SU-DHL-6 (cell line): Measurements from ENCODE around the gene TNMD.

Experiments
- EZH2phosphoT487 ChIP-seq: fragments of 200-600 bp; sonication (generic), shearing (Covaris generic); conservative IDR thresholded peaks from 2 replicates; pipeline ENCODE4 v1.6.1; 2018; ENCODE audit warnings: mild to moderate bottlenecking, antibody characterized with exemption, low read length, moderate library complexity, mixed read lengths
- TF ChIP-seq, protein P1 (sequence below): fragments of 200-600 bp; sonication (generic); IDR thresholded peaks from one replicate; pipeline ENCODE4 v1.5.1; 2017; ENCODE audit warnings: antibody characterized with exemption, mild to moderate bottlenecking, low read length, moderate library complexity; ENCODE audit not compliant: insufficient read depth, poor library complexity, severe bottlenecking

- TF ChIP-seq, protein P1, sequence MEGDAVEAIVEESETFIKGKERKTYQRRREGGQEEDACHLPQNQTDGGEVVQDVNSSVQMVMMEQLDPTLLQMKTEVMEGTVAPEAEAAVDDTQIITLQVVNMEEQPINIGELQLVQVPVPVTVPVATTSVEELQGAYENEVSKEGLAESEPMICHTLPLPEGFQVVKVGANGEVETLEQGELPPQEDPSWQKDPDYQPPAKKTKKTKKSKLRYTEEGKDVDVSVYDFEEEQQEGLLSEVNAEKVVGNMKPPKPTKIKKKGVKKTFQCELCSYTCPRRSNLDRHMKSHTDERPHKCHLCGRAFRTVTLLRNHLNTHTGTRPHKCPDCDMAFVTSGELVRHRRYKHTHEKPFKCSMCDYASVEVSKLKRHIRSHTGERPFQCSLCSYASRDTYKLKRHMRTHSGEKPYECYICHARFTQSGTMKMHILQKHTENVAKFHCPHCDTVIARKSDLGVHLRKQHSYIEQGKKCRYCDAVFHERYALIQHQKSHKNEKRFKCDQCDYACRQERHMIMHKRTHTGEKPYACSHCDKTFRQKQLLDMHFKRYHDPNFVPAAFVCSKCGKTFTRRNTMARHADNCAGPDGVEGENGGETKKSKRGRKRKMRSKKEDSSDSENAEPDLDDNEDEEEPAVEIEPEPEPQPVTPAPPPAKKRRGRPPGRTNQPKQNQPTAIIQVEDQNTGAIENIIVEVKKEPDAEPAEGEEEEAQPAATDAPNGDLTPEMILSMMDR: no peak
- TF ChIP-seq EZH2phosphoT487: no peak
Observed at GRCh38 chrX:100600340-100600739, 15.6 kb downstream of the TNMD start.
